ENCODE measurements around the gene TMEM14A.
"Not testable (repeated sequence)": the region's sequence is repeated elsewhere in the genome, so short reads cannot be mapped to it uniquely, and the experiment has no call there.

The TMEM14A gene

DNA sequence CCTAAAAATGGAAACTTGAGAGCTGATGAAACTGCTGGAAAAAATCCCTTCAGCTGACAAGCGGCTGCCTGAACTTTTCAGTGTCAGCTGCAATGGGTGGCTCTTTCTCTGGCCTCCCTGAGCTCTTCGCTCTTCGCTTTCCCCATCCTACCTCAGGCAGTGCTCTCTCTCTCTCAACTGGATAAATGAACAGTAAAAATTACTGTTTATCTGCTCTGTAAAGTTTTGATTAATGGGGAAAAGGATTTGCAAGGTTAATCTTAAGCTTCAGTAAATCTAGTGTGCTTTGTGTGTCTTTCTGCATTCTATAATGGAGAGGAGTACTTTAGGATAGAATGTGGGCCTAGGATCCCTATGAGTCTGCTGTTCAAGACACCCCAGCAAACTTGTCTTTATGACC is 35.1 kb downstream of the TMEM14A start:
- no peak for DNase-seq (ENCODE audit: low read depth)
- TF ChIP-seq, protein P1, sequence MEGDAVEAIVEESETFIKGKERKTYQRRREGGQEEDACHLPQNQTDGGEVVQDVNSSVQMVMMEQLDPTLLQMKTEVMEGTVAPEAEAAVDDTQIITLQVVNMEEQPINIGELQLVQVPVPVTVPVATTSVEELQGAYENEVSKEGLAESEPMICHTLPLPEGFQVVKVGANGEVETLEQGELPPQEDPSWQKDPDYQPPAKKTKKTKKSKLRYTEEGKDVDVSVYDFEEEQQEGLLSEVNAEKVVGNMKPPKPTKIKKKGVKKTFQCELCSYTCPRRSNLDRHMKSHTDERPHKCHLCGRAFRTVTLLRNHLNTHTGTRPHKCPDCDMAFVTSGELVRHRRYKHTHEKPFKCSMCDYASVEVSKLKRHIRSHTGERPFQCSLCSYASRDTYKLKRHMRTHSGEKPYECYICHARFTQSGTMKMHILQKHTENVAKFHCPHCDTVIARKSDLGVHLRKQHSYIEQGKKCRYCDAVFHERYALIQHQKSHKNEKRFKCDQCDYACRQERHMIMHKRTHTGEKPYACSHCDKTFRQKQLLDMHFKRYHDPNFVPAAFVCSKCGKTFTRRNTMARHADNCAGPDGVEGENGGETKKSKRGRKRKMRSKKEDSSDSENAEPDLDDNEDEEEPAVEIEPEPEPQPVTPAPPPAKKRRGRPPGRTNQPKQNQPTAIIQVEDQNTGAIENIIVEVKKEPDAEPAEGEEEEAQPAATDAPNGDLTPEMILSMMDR (IDR thresholded peaks at IDR 0.05; ENCODE audit: insufficient read depth, low read depth, low read length, missing control alignments), result no peak

GRCh38 chr6:52707963-52708680 is 37.2 kb downstream of the TMEM14A start:
- H3K4me3 ChIP-seq (ENCODE audit: low read length), result no peak overlapping the region
- no peak for DNase-seq (ENCODE audit: low read depth)
- TF ChIP-seq, protein P1 (IDR thresholded peaks at IDR 0.05; ENCODE audit: insufficient read depth, low read depth, low read length, missing control alignments), result no peak

More for the DNA sequence above, 35.1 kb downstream of the TMEM14A start:
- no peak overlapping the region for H3K4me3 ChIP-seq (ENCODE audit: low read length)

GRCh38 chr6:52712136-52712535 is 41.2 kb downstream of the TMEM14A start:
- TF ChIP-seq, protein P1 (IDR thresholded peaks at IDR 0.05; ENCODE audit: insufficient read depth, low read depth, low read length, missing control alignments), result no peak
- H3K4me3 ChIP-seq (ENCODE audit: low read length), result no peak overlapping the region
- DNase-seq (ENCODE audit: low read depth), result peak; percentile 52

- not testable (repeated sequence) for DNase-seq (ENCODE audit: low read depth); H3K4me3 ChIP-seq (ENCODE audit: low read length)
Observed at GRCh38 chr6:52714761-52715160, 43.8 kb downstream of the TMEM14A start.

DNA sequence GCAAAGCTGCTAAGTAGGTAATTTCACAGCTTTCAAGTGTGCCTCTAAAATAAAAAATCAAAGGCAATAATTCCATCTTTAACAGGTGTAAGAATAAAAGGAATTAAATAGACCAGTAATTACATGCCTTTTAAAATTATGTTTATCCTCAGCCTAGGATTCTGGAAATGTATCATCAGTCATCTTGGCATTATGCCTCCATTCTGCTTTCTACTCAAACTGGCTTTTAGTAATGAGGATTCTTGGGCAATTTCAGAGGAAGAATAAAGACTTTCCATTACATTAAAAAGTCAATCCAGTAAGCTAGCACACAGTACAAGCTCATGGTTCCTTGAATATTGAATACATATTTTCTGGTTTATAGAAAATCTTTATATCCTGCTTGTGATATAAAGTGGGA is 47.6 kb downstream of the TMEM14A start:
- peak; percentile 33 for DNase-seq (ENCODE audit: low read depth)
- TF ChIP-seq, protein P1 (IDR thresholded peaks at IDR 0.05; ENCODE audit: insufficient read depth, low read depth, low read length, missing control alignments), result no peak
- H3K4me3 ChIP-seq (ENCODE audit: low read length), result no peak overlapping the region

GRCh38 chr6:52720321-52720720 is 49.4 kb downstream of the TMEM14A start:
- TF ChIP-seq, protein P1 (IDR thresholded peaks at IDR 0.05; ENCODE audit: insufficient read depth, low read depth, low read length, missing control alignments), result no peak
- no peak for DNase-seq (ENCODE audit: low read depth)
- no peak overlapping the region for H3K4me3 ChIP-seq (ENCODE audit: low read length)

DNA sequence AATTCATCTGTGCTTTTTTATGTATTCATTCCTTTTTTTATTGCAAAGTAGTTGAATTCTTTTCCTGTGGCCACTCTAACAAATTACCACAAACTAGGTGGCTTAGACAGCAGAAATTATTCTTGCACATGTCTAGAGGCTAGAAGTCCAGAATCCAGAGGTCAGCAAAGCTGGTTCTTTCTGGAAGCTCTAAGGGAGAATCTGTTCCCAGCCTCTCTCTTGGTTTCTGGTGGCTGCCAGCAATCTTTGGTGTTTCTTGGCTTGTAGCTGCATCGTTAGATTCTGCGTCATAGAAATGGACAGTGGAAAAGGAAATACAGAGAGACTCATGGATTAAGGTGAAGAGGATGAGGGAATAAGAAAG is 53.1 kb downstream of the TMEM14A start:
- TF ChIP-seq, protein P1 (IDR thresholded peaks at IDR 0.05; ENCODE audit: insufficient read depth, low read depth, low read length, missing control alignments), result no peak
- no peak overlapping the region for H3K4me3 ChIP-seq (ENCODE audit: low read length)
- DNase-seq (ENCODE audit: low read depth), result peak; percentile 45
